Stomach (tissue), 4 donors: ENCODE data around the gene CTU1.

ENCODE experiments used
- CTCF ChIP-seq, 7 experiments: fragments of 450-650 bp in 4 of 7; fragments of 200-600 bp in 3 of 7; sonication (generic) in 3 of 7; IDR thresholded peaks; one replicate each; pipeline ENCODE4 v1.5.1; 2016 to 2019; ENCODE audit warnings: antibody characterized with exemption in 7 of 7, control low read depth in 2 of 7, mild to moderate bottlenecking in 1 of 7
- EP300 ChIP-seq: sonication (generic); formaldehyde crosslinking; IDR thresholded peaks from one replicate; pipeline ENCODE4 v1.6.1; 2017; ENCODE audit warnings: antibody characterized with exemption

GRCh38 chr19:51144482-51145045 lies 36.4 kb upstream of the CTU1 start:
- no peak for TF ChIP-seq CTCF (IDR thresholded peaks at IDR 0.05)
- no peak for TF ChIP-seq EP300
